ENCODE data around the gene PERP.

The PERP gene

GRCh38 chr6:138107078-138107751, at the start of gene PERP:
Gene PERP, minus strand, starts transcription at chr6:138107419. Its CDS starts 79 bp downstream, at chr6:138107340.
- TF ChIP-seq ZBTB7A (IDR thresholded peaks at IDR 0.05; ENCODE audit: low read depth) (peak; percentile 85; the same call in 1 of the 2 replicates), RAD21 (IDR thresholded peaks at IDR 0.05; ENCODE audit: low read depth) (peak; percentile 17; the same call in 1 of the 2 replicates), TAF1 (IDR thresholded peaks at IDR 0.05; ENCODE audit: low read depth) (0 out of 2 replicates have a peak, but pooled peaks have one; percentile 29), MAX (IDR thresholded peaks at IDR 0.05) (peak; percentile 48; the same call in 1 of the 2 replicates), YY1 (IDR thresholded peaks at IDR 0.05; ENCODE audit: low read depth) (peak; percentile 34), EGR1 (IDR thresholded peaks at IDR 0.05) (no peak)

GRCh38 chr6:138155443-138155842, 48.2 kb upstream of the PERP start:
- TF ChIP-seq USF1 (IDR thresholded peaks at IDR 0.05) (no peak), CEBPB (IDR thresholded peaks at IDR 0.05) (no peak), YY1 (IDR thresholded peaks at IDR 0.05; ENCODE audit: low read depth) (no peak), REST (IDR thresholded peaks at IDR 0.05; ENCODE audit: low read depth) (no peak), NFIC (IDR thresholded peaks at IDR 0.05) (no peak), MAX (IDR thresholded peaks at IDR 0.05) (no peak), EGR1 (IDR thresholded peaks at IDR 0.05) (no peak), ZBTB7A (IDR thresholded peaks at IDR 0.05; ENCODE audit: low read depth) (no peak), TAF1 (IDR thresholded peaks at IDR 0.05; ENCODE audit: low read depth) (no peak), TEAD4 (IDR thresholded peaks at IDR 0.05) (no peak), FOXM1 (IDR thresholded peaks at IDR 0.05; ENCODE audit: borderline replicate concordance, low read depth) (no peak), TCF12 (IDR thresholded peaks at IDR 0.05; ENCODE audit: low read depth) (no peak), EP300 (IDR thresholded peaks at IDR 0.05; ENCODE audit: borderline replicate concordance) (no peak), RAD21 (IDR thresholded peaks at IDR 0.05; ENCODE audit: low read depth) (no peak), CREB1 (IDR thresholded peaks at IDR 0.05; ENCODE audit: low read depth) (no peak)

GRCh38 chr6:138146544-138146943, 39.3 kb upstream of the PERP start:
- TF ChIP-seq TCF12 (IDR thresholded peaks at IDR 0.05; ENCODE audit: low read depth) (no peak), FOXM1 (IDR thresholded peaks at IDR 0.05; ENCODE audit: borderline replicate concordance, low read depth) (no peak), MAX (IDR thresholded peaks at IDR 0.05) (no peak), YY1 (IDR thresholded peaks at IDR 0.05; ENCODE audit: low read depth) (no peak), TEAD4 (IDR thresholded peaks at IDR 0.05) (no peak), USF1 (IDR thresholded peaks at IDR 0.05) (no peak), CREB1 (IDR thresholded peaks at IDR 0.05; ENCODE audit: low read depth) (no peak), RAD21 (IDR thresholded peaks at IDR 0.05; ENCODE audit: low read depth) (no peak), TAF1 (IDR thresholded peaks at IDR 0.05; ENCODE audit: low read depth) (no peak), EGR1 (IDR thresholded peaks at IDR 0.05) (no peak), ZBTB7A (IDR thresholded peaks at IDR 0.05; ENCODE audit: low read depth) (no peak), EP300 (IDR thresholded peaks at IDR 0.05; ENCODE audit: borderline replicate concordance) (no peak), NFIC (IDR thresholded peaks at IDR 0.05) (no peak), REST (IDR thresholded peaks at IDR 0.05; ENCODE audit: low read depth) (no peak), CEBPB (IDR thresholded peaks at IDR 0.05) (no peak)

- TF ChIP-seq ZBTB7A (IDR thresholded peaks at IDR 0.05; ENCODE audit: low read depth) (no peak), CEBPB (IDR thresholded peaks at IDR 0.05) (no peak), TAF1 (IDR thresholded peaks at IDR 0.05; ENCODE audit: low read depth) (no peak), TEAD4 (IDR thresholded peaks at IDR 0.05) (no peak), RAD21 (IDR thresholded peaks at IDR 0.05; ENCODE audit: low read depth) (no peak), EP300 (IDR thresholded peaks at IDR 0.05; ENCODE audit: borderline replicate concordance) (no peak), MAX (IDR thresholded peaks at IDR 0.05) (no peak), CREB1 (IDR thresholded peaks at IDR 0.05; ENCODE audit: low read depth) (no peak), TCF12 (IDR thresholded peaks at IDR 0.05; ENCODE audit: low read depth) (no peak), NFIC (IDR thresholded peaks at IDR 0.05) (no peak), EGR1 (IDR thresholded peaks at IDR 0.05) (no peak), USF1 (IDR thresholded peaks at IDR 0.05) (no peak), YY1 (IDR thresholded peaks at IDR 0.05; ENCODE audit: low read depth) (no peak), REST (IDR thresholded peaks at IDR 0.05; ENCODE audit: low read depth) (no peak), FOXM1 (IDR thresholded peaks at IDR 0.05; ENCODE audit: borderline replicate concordance, low read depth) (no peak)
Measured at GRCh38 chr6:138145402-138145801, 38.2 kb upstream of the PERP start.
